ENCODE measurements around the gene STK4.

DNA sequence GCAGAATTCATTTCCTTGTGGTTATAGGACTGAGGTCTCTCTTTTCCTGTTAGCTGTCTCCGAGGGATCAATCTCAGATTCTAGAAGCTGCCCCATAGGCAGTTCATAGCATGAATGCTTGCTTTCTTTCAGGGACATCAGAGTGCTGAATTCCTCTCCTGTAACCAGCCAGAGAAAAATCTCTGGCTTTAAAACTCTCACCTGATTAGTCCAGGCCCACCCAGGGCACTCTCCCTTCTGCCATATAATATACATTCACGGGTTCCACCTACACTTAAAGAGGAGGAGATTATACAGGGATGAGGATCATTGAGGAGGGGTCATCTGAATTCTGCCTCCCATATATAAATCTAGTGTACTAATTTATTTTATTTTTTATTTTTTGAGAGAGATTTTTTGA lies 136.8 kb downstream of the STK4 start:
- TF ChIP-seq POLR2A (IDR thresholded peaks at IDR 0.05) = no peak
- no peak for TF ChIP-seq CTCF (IDR thresholded peaks at IDR 0.05)

Measured in adrenal gland (tissue), 5 donors.